ENCODE data around the gene METRNL.

The METRNL gene

GRCh38 chr17:83109793-83110645 lies 30.6 kb downstream of the METRNL start:
- H3K4me3 ChIP-seq (ENCODE audit: severe bottlenecking) = peak overlapping the region; percentile 6
- ATAC-seq (ENCODE audit: low read depth) = peak; percentile 96
- H3K27me3 ChIP-seq (ENCODE audit: insufficient read depth, poor library complexity, severe bottlenecking) = no peaks in the 10 kb centered on the region
- no peaks in the 10 kb centered on the region for H3K36me3 ChIP-seq (ENCODE audit: low read depth)
- no peaks in the 10 kb centered on the region for H3K9me3 ChIP-seq (ENCODE audit: severe bottlenecking)
- H3K4me1 ChIP-seq (ENCODE audit: insufficient read depth, poor library complexity, severe bottlenecking) = peaks cover 17% of the 10 kb centered on the region
- peak; percentile 99 for DNase-seq (ENCODE audit: low spot score)
- no peak for TF ChIP-seq CTCF (IDR thresholded peaks at IDR 0.05; ENCODE audit: poor library complexity, severe bottlenecking)
- H3K27ac ChIP-seq (ENCODE audit: poor library complexity, severe bottlenecking) = peak overlapping the region; percentile 88

GRCh38 chr17:83110735-83111134 lies 31.3 kb downstream of the METRNL start:
- Histone ChIP-seq H3K4me3 (ENCODE audit: severe bottlenecking) (no peak overlapping the region), H3K27ac (ENCODE audit: poor library complexity, severe bottlenecking) (peak overlapping the region; percentile 88), H3K36me3 (ENCODE audit: low read depth) (no peaks in the 10 kb centered on the region), H3K27me3 (ENCODE audit: insufficient read depth, poor library complexity, severe bottlenecking) (no peaks in the 10 kb centered on the region), H3K4me1 (ENCODE audit: insufficient read depth, poor library complexity, severe bottlenecking) (peaks cover 17% of the 10 kb centered on the region), H3K9me3 (ENCODE audit: severe bottlenecking) (no peaks in the 10 kb centered on the region)
- ATAC-seq (ENCODE audit: low read depth) (no peak), DNase-seq (ENCODE audit: low spot score) (no peak)
- TF ChIP-seq CTCF (IDR thresholded peaks at IDR 0.05; ENCODE audit: poor library complexity, severe bottlenecking) = no peak

GRCh38 chr17:83111516-83112282 lies 32.3 kb downstream of the METRNL start:
- Histone ChIP-seq H3K9me3 (ENCODE audit: severe bottlenecking) (no peaks in the 10 kb centered on the region), H3K27me3 (ENCODE audit: insufficient read depth, poor library complexity, severe bottlenecking) (no peaks in the 10 kb centered on the region), H3K4me1 (ENCODE audit: insufficient read depth, poor library complexity, severe bottlenecking) (peaks cover 17% of the 10 kb centered on the region), H3K27ac (ENCODE audit: poor library complexity, severe bottlenecking) (peak overlapping the region; percentile 88), H3K36me3 (ENCODE audit: low read depth) (no peaks in the 10 kb centered on the region), H3K4me3 (ENCODE audit: severe bottlenecking) (no peak overlapping the region)
- DNase-seq (ENCODE audit: low spot score) (no peak), ATAC-seq (ENCODE audit: low read depth) (no peak)
- TF ChIP-seq CTCF (IDR thresholded peaks at IDR 0.05; ENCODE audit: poor library complexity, severe bottlenecking) = no peak

- no peak for TF ChIP-seq CTCF (IDR thresholded peaks at IDR 0.05; ENCODE audit: poor library complexity, severe bottlenecking)
- Histone ChIP-seq H3K27me3 (ENCODE audit: insufficient read depth, poor library complexity, severe bottlenecking) (no peaks in the 10 kb centered on the region), H3K9me3 (ENCODE audit: severe bottlenecking) (no peaks in the 10 kb centered on the region), H3K27ac (ENCODE audit: poor library complexity, severe bottlenecking) (no peak overlapping the region), H3K36me3 (ENCODE audit: low read depth) (no peaks in the 10 kb centered on the region), H3K4me1 (ENCODE audit: insufficient read depth, poor library complexity, severe bottlenecking) (peaks cover 17% of the 10 kb centered on the region), H3K4me3 (ENCODE audit: severe bottlenecking) (no peak overlapping the region)
- ATAC-seq (ENCODE audit: low read depth) (no peak), DNase-seq (ENCODE audit: low spot score) (no peak)
Measured at GRCh38 chr17:83113381-83113780, 34.0 kb downstream of the METRNL start.

All from RWPE2 (cell line).